K562 (cell line): ENCODE results near the gene GSTO2. TPM values are rescaled to one million over a fixed set of nuclear protein-coding genes. Genes with fewer than 3 reads are reported as not detected.

Source experiments
- ARID3A ChIP-seq: IDR thresholded peaks from 2 replicates; pipeline ENCODE4 v1.6.1; 2012; ENCODE audit warnings: low read depth, low read length, improper control_type of control experiment, borderline replicate concordance
- ATF7 ChIP-seq: fragments of 450-650 bp; IDR thresholded peaks from 2 replicates; pipeline ENCODE4 v1.7.1; 2014; ENCODE audit warnings: mild to moderate bottlenecking, moderate library complexity
- CREM ChIP-seq: IDR thresholded peaks from 2 replicates; pipeline ENCODE4 v1.6.1; 2014; ENCODE audit warnings: antibody characterized with exemption, low read depth
- CTBP1 ChIP-seq: fragments of 450-650 bp; IDR thresholded peaks from 2 replicates; pipeline ENCODE4 v1.6.1; 2016; ENCODE audit warnings: borderline replicate concordance
- GABPB1 ChIP-seq: sonication (generic); formaldehyde crosslinking; IDR thresholded peaks from 2 replicates; pipeline ENCODE4 v1.8.0; 2022; ENCODE audit warnings: mild to moderate bottlenecking, missing genetic modification reagents
- HCFC1 ChIP-seq: IDR thresholded peaks from 2 replicates; pipeline ENCODE4 v1.6.1; 2012; ENCODE audit warnings: low read depth, low read length, improper control_type of control experiment
- HDAC3 ChIP-seq: fragments of 450-650 bp; IDR thresholded peaks from 2 replicates; pipeline ENCODE4 v1.6.1; 2018; ENCODE audit warnings: borderline replicate concordance, mild to moderate bottlenecking, moderate library complexity; ENCODE audit not compliant: partially characterized antibody
- MNT ChIP-seq, 2 experiments: fragments of 450-650 bp; conservative IDR thresholded peaks; 2 replicates each; pipeline ENCODE4 v1.6.1; 2017; ENCODE audit warnings: mild to moderate bottlenecking in 2 of 2, moderate library complexity in 2 of 2
- NCOA1 ChIP-seq: fragments of 450-650 bp; IDR thresholded peaks from 2 replicates; pipeline ENCODE4 v1.6.1; 2016; ENCODE audit warnings: low read depth
- NFE2 ChIP-seq: IDR thresholded peaks from 2 replicates; pipeline ENCODE4 v1.6.1; 2014; ENCODE audit warnings: antibody characterized with exemption, low read depth
- RBBP5 ChIP-seq: fragments of 200-600 bp; sonication (generic); IDR thresholded peaks from 2 replicates; pipeline ENCODE4 v1.6.1; 2012; ENCODE audit warnings: borderline replicate concordance, mild to moderate bottlenecking, low read length, control low read depth, inconsistent platforms; ENCODE audit not compliant: insufficient read depth, poor library complexity, severe bottlenecking
- RCOR1 ChIP-seq, 2 experiments: IDR thresholded peaks; 2 replicates each; pipeline ENCODE4 v1.6.1; 2012; ENCODE audit warnings: low read depth in 2 of 2, low read length in 2 of 2, borderline replicate concordance in 1 of 2, improper control_type of control experiment in 1 of 2
- STAT5A ChIP-seq: IDR thresholded peaks from 2 replicates; pipeline ENCODE4 v1.6.1; 2012; ENCODE audit warnings: low read length, inconsistent platforms, borderline replicate concordance
- TAF9B ChIP-seq: fragments of 450-650 bp; IDR thresholded peaks from 2 replicates; pipeline ENCODE4 v1.6.1; 2018; ENCODE audit warnings: mild to moderate bottlenecking; ENCODE audit not compliant: partially characterized antibody
- TSHZ1 ChIP-seq: fragments of 250-450 bp; sonication (Bioruptor Pico); IDR thresholded peaks from 2 replicates; pipeline ENCODE4 v1.4.0; 2020; ENCODE audit warnings: mild to moderate bottlenecking, moderate library complexity
- U2AF2 ChIP-seq: fragments of 200-400 bp; formaldehyde crosslinking; optimal IDR thresholded peaks from 2 replicates; pipeline ENCODE3; 2017; ENCODE audit warnings: low read depth, mild to moderate bottlenecking, low read length
- ZBTB2 ChIP-seq: fragments of 450-650 bp; IDR thresholded peaks from 2 replicates; pipeline ENCODE4 v1.6.1; 2016; ENCODE audit warnings: antibody characterized with exemption
- ZEB2 ChIP-seq: fragments of 450-650 bp; IDR thresholded peaks from 2 replicates; pipeline ENCODE4 v1.6.1; 2016
- ZFP91 ChIP-seq: sonication (generic); formaldehyde crosslinking; IDR thresholded peaks from 2 replicates; pipeline ENCODE4 v1.8.0; 2022; ENCODE audit warnings: mild to moderate bottlenecking, missing genetic modification reagents
- polyA plus RNA-seq, 8 experiments: library from polyadenylated mRNA; depleted of rRNA in 4 of 8; stranded (reverse) in 5 of 8; unstranded in 3 of 8; fragments of >200 nt; fragmentation: Nextera tagmentation in 2 of 8; fragmentation: Illumina TruSeq in 1 of 8; extraction: Ambion mirVana in 2 of 8; extraction: Trizol in 1 of 8; gene quantifications; 2 replicates each; pipeline versions ENCODE4 v1.2.1 to v1.2.3, GENCODE V29; 2011 to 2014; ENCODE audit warnings: inconsistent platforms in 1 of 8, missing spikeins in 1 of 8
- total RNA-seq, 7 experiments: library from RNA; depleted of rRNA in 6 of 7; stranded (reverse); fragments of >200 nt in 6 of 7; fragmentation: Illumina TruSeq in 2 of 7; extraction: Trizol in 2 of 7; gene quantifications; 2 replicates each; pipeline versions ENCODE4 v1.2.1 to v1.2.3, GENCODE V29; 2011 to 2021; ENCODE audit warnings: low replicate concordance in 1 of 7

Gene GSTO2
- total and polyA plus RNA-seq, 9 of the 15 experiments (the other 6 are each of a cell fraction or from before 2014, with no cell fraction given), result 0.18 to 1.8 (median 0.90) TPM

- TF ChIP-seq RBBP5 (peak; percentile 28), TSHZ1 (no peak), HCFC1 (no peak), ZFP91 (CRISPR knock-in tag) (no peak), CREM (peak; percentile 45; the same call in 1 of the 2 replicates), GABPB1 (CRISPR knock-in tag) (no peak), ZBTB2 (peak; percentile 66; the same call in 1 of the 2 replicates), ZEB2 (peak; percentile 95), NCOA1 (peak; percentile 67; the same call in 1 of the 2 replicates), U2AF2 (no peak), MNT (conservative IDR thresholded peaks at IDR 0.05) (peak in 1 of 2 experiments; percentile 68; a peak in 2 of 4 replicates), TAF9B (peak; percentile 44), ATF7 (no peak), CTBP1 (peak; percentile 58; the same call in 1 of the 2 replicates), STAT5A (peak; percentile 97), HDAC3 (peak; percentile 41), NFE2 (peak; percentile 61), ARID3A (peak; percentile 60; the same call in 1 of the 2 replicates), RCOR1 (IDR thresholded peaks at IDR 0.05; ENCODE audit: borderline replicate concordance in 1 of 2, low read depth in 2 of 2, low read length in 2 of 2) (peak in 1 of 2 experiments; percentile 78; a peak in 2 of 4 replicates)
These were observed 71.1 kb downstream of the GSTO2 start (continued) for GRCh38 chr10:104340111-104340526.
